K562 (cell line): ENCODE data around the gene ERN1. TPM values are rescaled to one million over a fixed set of nuclear protein-coding genes. Genes with fewer than 3 reads are reported as not detected.

Source experiments
- ATAC-seq: fragments of 200-7000 bp; cut with Tn5 transposase; 3 replicates; pipeline ENCODE4 v1.9.1; 2020; ENCODE audit warnings: moderate library complexity
- BruUV-seq: library from RNA; stranded (reverse); fragments of 400-500 nt; replicated peaks from 2 replicates; lab custom pipeline; 2021; lab: Mats Ljungman, UMichigan
- CTCF ChIA-PET: fragments of 300-600 bp; formaldehyde crosslinking; extraction: SDS; loops from one replicate; lab custom pipeline; 2021; ENCODE audit warnings: low intra/inter-chr PET ratio; lab: Yijun Ruan, JAX
- POLR2A ChIA-PET: fragments of 300-600, 350-650 bp; sonication (Branson Sonifier 250); formaldehyde crosslinking; extraction: SDS; loops from one replicate; lab custom pipeline; 2021; ENCODE audit warnings: antibody characterized with exemption, inconsistent platforms; lab: Yijun Ruan, JAX
- DNase-seq, 4 experiments: peaks; one replicate each; pipeline versions ENCODE4 v3.0.0 to v3.0.0-alpha.2; 2011 to 2018; ENCODE audit warnings: low spot score in 3 of 4, mixed read lengths in 3 of 4; ENCODE audit errors: extremely low read depth in 1 of 4
- FAIRE-seq: peaks from 2 replicates; lab custom pipeline; 2011; peaks lifted over from hg19 to GRCh38; lab: Jason Lieb, UNC
- H2AFZ ChIP-seq: 2 replicates; pipeline ENCODE4 v1.6.0; 2011; ENCODE audit warnings: low read depth, low read length, control low read depth, inconsistent platforms
- H3K27ac ChIP-seq: fragments of 200-600 bp; 3 replicates; pipeline ENCODE4 v1.8.0; 2011; ENCODE audit warnings: low read depth, mild to moderate bottlenecking, control low read depth, inconsistent platforms, low read length, moderate library complexity, mixed read lengths; ENCODE audit errors: extremely low read depth
- H3K27me3 ChIP-seq, 2 experiments: fragments of 300-600 bp in 1 of 2; 2 replicates in 1 of 2; 3 replicates in 1 of 2; pipeline versions ENCODE4 v1.6.0 to v1.8.0; 2011; ENCODE audit warnings: inconsistent platforms in 2 of 2, low read length in 2 of 2, mild to moderate bottlenecking in 1 of 2, mixed read lengths in 1 of 2, moderate library complexity in 1 of 2; ENCODE audit not compliant: control insufficient read depth in 2 of 2, insufficient read depth in 2 of 2
- H3K36me3 ChIP-seq: fragments of 300-600 bp; 3 replicates; pipeline ENCODE4 v1.8.0; 2011; ENCODE audit warnings: mild to moderate bottlenecking, low read length, inconsistent platforms; ENCODE audit not compliant: control insufficient read depth, insufficient read depth
- H3K4me1 ChIP-seq, 2 experiments: fragments of 200-600 bp in 1 of 2; replicated peaks in 1 of 2; 2 replicates in 1 of 2; 3 replicates in 1 of 2; pipeline versions ENCODE4 v1.5.1 to v1.8.0; 2011; ENCODE audit warnings: inconsistent platforms in 2 of 2, low read length in 2 of 2, mild to moderate bottlenecking in 1 of 2, mixed read lengths in 1 of 2, moderate library complexity in 1 of 2; ENCODE audit not compliant: control insufficient read depth in 2 of 2, insufficient read depth in 2 of 2
- H3K4me2 ChIP-seq: 2 replicates; pipeline ENCODE4 v1.6.1; 2011; ENCODE audit warnings: low read length, control low read depth, inconsistent platforms, mixed read lengths; ENCODE audit not compliant: insufficient read depth
- H3K4me3 ChIP-seq: fragments of 200-600 bp; sonication (generic), shearing (Covaris generic); 2 replicates; pipeline ENCODE4 v1.5.1; 2016; ENCODE audit warnings: control low read depth, inconsistent platforms
- H3K79me2 ChIP-seq: fragments of 200-600 bp; 3 replicates; pipeline ENCODE4 v1.8.0; 2011; ENCODE audit warnings: low read length, inconsistent platforms; ENCODE audit not compliant: control insufficient read depth, insufficient read depth
- H3K9ac ChIP-seq, 2 experiments: 2 replicates each; pipeline versions ENCODE4 v1.6.0 to v1.6.1; 2011; ENCODE audit warnings: low read depth in 2 of 2, low read length in 2 of 2, control low read depth in 1 of 2, inconsistent platforms in 1 of 2, mild to moderate bottlenecking in 1 of 2, mixed read lengths in 1 of 2; ENCODE audit not compliant: insufficient read depth in 1 of 2
- H3K9me1 ChIP-seq: one replicate; pipeline ENCODE4 v1.6.0; 2011; ENCODE audit warnings: inconsistent platforms, mild to moderate bottlenecking, low read length, moderate library complexity; ENCODE audit not compliant: control insufficient read depth, insufficient read depth
- H3K9me3 ChIP-seq: replicated peaks from 2 replicates; pipeline ENCODE4 v1.5.1; 2011; ENCODE audit warnings: low read depth, low read length, inconsistent platforms; ENCODE audit not compliant: control insufficient read depth, insufficient read depth
- H4K20me1 ChIP-seq: replicated peaks from 2 replicates; pipeline ENCODE4 v1.6.1; 2011; ENCODE audit warnings: low read length, inconsistent platforms, mixed read lengths; ENCODE audit not compliant: control insufficient read depth, insufficient read depth
- ATF4 ChIP-seq: fragments of 450-650 bp; formaldehyde crosslinking; IDR thresholded peaks from 2 replicates; pipeline ENCODE4 v1.4.0; 2022; ENCODE audit warnings: mild to moderate bottlenecking, moderate library complexity
- GATAD2A ChIP-seq: fragments of 450-650 bp; IDR thresholded peaks from 2 replicates; pipeline ENCODE4 v1.6.1; 2017
- HDAC6 ChIP-seq: IDR thresholded peaks from 2 replicates; pipeline ENCODE4 v1.6.1; 2012; ENCODE audit warnings: low read depth, mild to moderate bottlenecking, control low read depth, inconsistent platforms, low read length, moderate library complexity
- HNRNPUL1 ChIP-seq: fragments of 200-400 bp; formaldehyde crosslinking; IDR thresholded peaks from 2 replicates; pipeline ENCODE4 v1.6.1; 2017; ENCODE audit warnings: low read length
- IFI16 ChIP-seq: fragments of 250-450 bp; sonication (Bioruptor Pico); IDR thresholded peaks from 2 replicates; pipeline ENCODE4 v2.1.2; 2022; ENCODE audit warnings: mild to moderate bottlenecking, inconsistent platforms
- JUND ChIP-seq, 2 experiments: IDR thresholded peaks; 2 replicates in 1 of 2; 3 replicates in 1 of 2; pipeline ENCODE4 v1.6.1; 2011; ENCODE audit warnings: borderline replicate concordance in 2 of 2, low read depth in 2 of 2, low read length in 2 of 2, improper control_type of control experiment in 1 of 2, missing biosample characterization in 1 of 2, missing genetic modification characterization in 1 of 2, missing genetic modification reagents in 1 of 2
- PATZ1 ChIP-seq: fragments of 250-450 bp; sonication (Bioruptor Pico); IDR thresholded peaks from 2 replicates; pipeline ENCODE4 v1.5.0; 2020; ENCODE audit warnings: mild to moderate bottlenecking, borderline replicate concordance
- POLR2A ChIP-seq: fragments of 450-650 bp; conservative IDR thresholded peaks from 2 replicates; pipeline ENCODE4 v1.6.1; 2016
- SMAD4 ChIP-seq: fragments of 250-450 bp; sonication (Bioruptor Pico); conservative IDR thresholded peaks from 2 replicates; pipeline ENCODE4 v1.8.0; 2021; ENCODE audit warnings: inconsistent platforms, mild to moderate bottlenecking, moderate library complexity
- SNAPC5 ChIP-seq: fragments of 250-450 bp; sonication (Bioruptor Pico); IDR thresholded peaks from 2 replicates; pipeline ENCODE4 v1.8.0; 2021; ENCODE audit warnings: moderate library complexity, mild to moderate bottlenecking, inconsistent platforms
- TBL1XR1 ChIP-seq, 2 experiments: IDR thresholded peaks; 2 replicates each; pipeline ENCODE4 v1.6.1; 2012; ENCODE audit warnings: improper control_type of control experiment in 2 of 2, low read length in 2 of 2, mild to moderate bottlenecking in 1 of 2
- TEAD2 ChIP-seq: fragments of 450-650 bp; IDR thresholded peaks from 2 replicates; pipeline ENCODE4 v1.6.1; 2016; ENCODE audit warnings: missing genetic modification characterization, control low read depth, missing compliant biosample characterization
- ZNF408 ChIP-seq: fragments of 250-450 bp; sonication (Bioruptor Pico); IDR thresholded peaks from 2 replicates; pipeline ENCODE4 v1.4.0; 2020; ENCODE audit warnings: low read depth, mild to moderate bottlenecking, moderate library complexity
- ZNF780A ChIP-seq: fragments of 250-450 bp; sonication (Bioruptor Pico); IDR thresholded peaks from 2 replicates; pipeline ENCODE4 v1.5.0; 2021; ENCODE audit warnings: mild to moderate bottlenecking
- WGBS: fragments of 100-300 bp; shearing (Covaris generic); methylation state at CpG from one replicate; pipeline ENCODE4 v1.1.6; 2016; ENCODE audit warnings: low coverage, mixed read lengths; ENCODE audit not compliant: insufficient coverage; ENCODE audit errors: missing lambda C conversion rate; 5-methylcytosine and 5-hydroxymethylcytosine counted together
- in situ Hi-C: fragments of 300-500 bp; cut with MboI; formaldehyde crosslinking; loops from 4 replicates; pipeline ENCODE4 v1.15.0; 2018; ENCODE audit warnings: inconsistent platforms, mixed read lengths
- intact Hi-C: fragments of 100-400 bp; cut with micrococcal nuclease; formaldehyde crosslinking; loops from 2 replicates; pipeline ENCODE4 v1.14.2; 2022
- polyA plus RNA-seq, 8 experiments: library from polyadenylated mRNA; depleted of rRNA in 4 of 8; stranded (reverse) in 5 of 8; unstranded in 3 of 8; fragments of >200 nt; fragmentation: Nextera tagmentation in 2 of 8; fragmentation: Illumina TruSeq in 1 of 8; extraction: Ambion mirVana in 2 of 8; extraction: Trizol in 1 of 8; gene quantifications; 2 replicates each; pipeline versions ENCODE4 v1.2.1 to v1.2.3, GENCODE V29; 2011 to 2014; ENCODE audit warnings: inconsistent platforms in 1 of 8, missing spikeins in 1 of 8
- total RNA-seq, 7 experiments: library from RNA; depleted of rRNA in 6 of 7; stranded (reverse); fragments of >200 nt in 6 of 7; fragmentation: Illumina TruSeq in 2 of 7; extraction: Trizol in 2 of 7; gene quantifications; 2 replicates each; pipeline versions ENCODE4 v1.2.1 to v1.2.3, GENCODE V29; 2011 to 2021; ENCODE audit warnings: low replicate concordance in 1 of 7

ERN1 gene
- total and polyA plus RNA-seq, 9 of the 15 experiments (the other 6 are each of a cell fraction or from before 2014, with no cell fraction given) = 2.1 to 22.5 (median 7.3) TPM

GRCh38 chr17:63996430-63997182, 133.3 kb downstream of the ERN1 start:
- Histone ChIP-seq H3K27me3 (peaks cover 9 to 14% of the 10 kb centered on the region in 2 experiments; a peak in 3 of 5 replicates), H3K9ac (no peak overlapping the region), H3K36me3 (no peaks in the 10 kb centered on the region), H3K4me2 (no peak overlapping the region), H4K20me1 (no peaks in the 10 kb centered on the region), H2AFZ (no peak overlapping the region; the same call in 1 of the 2 replicates), H3K9me1 (no peaks in the 10 kb centered on the region), H3K27ac (no peak overlapping the region), H3K4me3 (no peak overlapping the region), H3K9me3 (no peaks in the 10 kb centered on the region), H3K79me2 (no peaks in the 10 kb centered on the region), H3K4me1 (peaks cover 5 to 34% of the 10 kb centered on the region in 2 experiments)
- ATAC-seq (no peak), DNase-seq (no peak), FAIRE-seq (no peak)
- no peak for TF ChIP-seq GATAD2A
- TF ChIP-seq TEAD2 = no peak
- no peak for TF ChIP-seq IFI16 (CRISPR knock-in tag)
- TF ChIP-seq HNRNPUL1 = no peak
- no peak for TF ChIP-seq HDAC6
- TF ChIP-seq POLR2A = no peak
- no peak for TF ChIP-seq JUND (IDR thresholded peaks at IDR 0.05; ENCODE audit: borderline replicate concordance, low read depth, low read length)
- TF ChIP-seq JUND (tag; IDR thresholded peaks at IDR 0.05; ENCODE audit: borderline replicate concordance, low read depth, low read length) = no peak
- no peak for TF ChIP-seq SMAD4 (CRISPR knock-in tag)
- no peak for TF ChIP-seq PATZ1
- no peak for TF ChIP-seq ATF4 (CRISPR knock-in tag)
- TF ChIP-seq ZNF408 (CRISPR knock-in tag) = no peak
- TF ChIP-seq TBL1XR1 (IDR thresholded peaks at IDR 0.05; ENCODE audit: low read length in 2 of 2) = no peak
- TF ChIP-seq SNAPC5 (CRISPR knock-in tag) = no peak
- no peak for TF ChIP-seq ZNF780A (CRISPR knock-in tag)
- intact Hi-C loops (no loop called here), in situ Hi-C loops (no loop called here)
- 41% methylated on average over 11 of the region's 11 CpGs for WGBS
- no TSS peak for BruUV-seq
- ChIA-PET CTCF (no interaction called here), POLR2A (interaction anchor here (0.6 to 1.0 kb wide), 4 partner anchors 9 to 35 kb away, joined by 3 to 4 read pairs (median 4); no protein-coding TSS in a partner anchor)
